NCI-H146 treated with DMSO at 0.1 percent for 48 hours (cell line): Measurements from ENCODE around the gene SLC39A6.
"Not testable (repeated sequence)": the region's sequence is repeated elsewhere in the genome, so short reads cannot be mapped to it uniquely, and the experiment has no call there.

Experiments used
- DNase-seq: peaks from one replicate; lab custom pipeline; 2025; ENCODE audit not compliant: unreplicated experiment; lab: John Stamatoyannopoulos, UW

The SLC39A6 gene

DNA sequence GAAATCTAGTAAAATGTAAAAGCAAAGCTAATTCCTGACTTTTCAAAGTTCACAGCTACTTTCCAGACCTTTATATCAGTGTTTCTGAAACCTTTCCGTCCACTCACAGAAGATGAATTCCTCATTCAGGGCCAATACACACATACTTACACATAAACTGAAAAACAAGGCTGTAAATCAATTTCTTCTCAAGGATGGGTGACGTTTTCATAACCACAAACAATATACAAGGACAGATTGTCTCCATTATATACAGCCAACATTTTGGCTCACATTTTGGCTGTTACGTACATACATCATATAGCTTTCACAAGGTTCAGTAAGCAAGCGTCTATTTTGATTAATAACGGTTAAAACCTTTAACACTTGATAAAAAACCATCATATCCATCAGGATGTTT, 63.1 kb downstream of the SLC39A6 start:
- DNase-seq: no peak

DNA sequence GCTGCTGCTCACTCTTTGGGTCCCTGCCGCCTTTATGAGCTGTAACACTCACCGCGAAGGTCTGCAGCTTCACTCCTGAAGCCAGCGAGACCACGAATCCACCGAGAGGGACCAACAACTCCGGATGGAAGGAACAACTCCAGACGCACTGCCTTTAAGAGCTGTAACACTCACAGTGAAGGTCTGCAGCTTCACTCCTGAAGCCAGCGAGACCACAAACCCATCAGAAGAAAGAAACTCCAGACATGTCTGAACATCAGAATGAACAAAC, 64.4 kb downstream of the SLC39A6 start:
- DNase-seq: not testable (repeated sequence)

DNA sequence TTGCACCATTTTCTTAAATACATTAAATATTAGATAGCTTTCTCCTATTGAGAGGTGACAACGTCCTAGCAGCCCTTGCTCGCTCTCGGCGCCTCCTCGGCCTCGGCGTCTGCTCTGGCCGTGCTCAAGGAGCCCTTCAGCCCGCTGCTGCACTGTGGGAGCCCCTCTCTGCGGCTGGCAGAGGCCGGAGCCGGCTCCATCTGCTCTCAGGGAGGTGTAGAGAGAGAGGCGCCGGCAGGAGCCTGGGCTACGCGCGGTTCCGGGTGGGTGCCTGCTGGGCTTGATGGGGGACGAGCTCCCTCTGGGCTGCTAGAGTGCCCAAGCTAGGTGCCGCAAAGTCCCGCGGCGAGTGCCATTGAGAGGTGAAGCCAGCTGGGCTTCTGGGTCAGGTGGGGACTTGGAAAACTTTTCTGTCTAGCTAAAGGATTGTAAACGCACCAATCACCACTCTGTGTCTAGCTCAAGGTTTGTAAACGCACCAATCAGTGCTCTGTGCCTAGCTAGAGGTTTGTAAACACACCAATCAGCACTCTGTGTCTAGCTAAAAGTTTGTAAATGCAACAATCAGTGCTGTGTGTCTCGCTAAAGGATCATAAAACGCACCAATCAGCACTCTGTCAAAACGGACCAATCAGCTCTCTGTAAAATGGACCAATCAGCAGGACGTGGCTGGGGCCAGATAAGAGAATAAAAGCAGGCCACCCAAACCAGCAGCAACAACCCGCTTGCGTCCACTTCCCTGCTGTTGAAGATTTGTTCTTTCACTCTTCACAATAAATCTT, 64.9 kb downstream of the SLC39A6 start:
- DNase-seq: no peak

DNA sequence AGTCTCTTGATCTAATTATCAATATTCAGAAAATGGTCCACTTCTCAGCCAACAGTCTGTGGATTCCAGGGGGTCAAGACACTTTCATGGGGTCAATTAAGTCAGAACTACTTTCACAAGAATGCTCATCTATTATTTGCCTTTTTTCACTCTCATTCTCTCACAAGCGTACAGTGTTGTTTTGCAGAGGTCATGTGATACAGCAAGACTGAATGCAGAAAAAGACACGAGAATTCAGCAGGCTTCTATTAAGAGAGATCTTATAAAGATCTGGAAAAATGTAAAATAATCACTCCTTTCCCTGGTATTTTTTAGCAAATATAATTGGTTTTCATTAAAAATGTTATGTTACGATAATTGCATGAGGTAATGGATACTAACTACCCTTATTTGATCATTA, 70.5 kb downstream of the SLC39A6 start:
- DNase-seq: no peak
